SHP77 (cell line): ENCODE data around the gene COL4A6.
"Not testable (repeated sequence)": the region's sequence is repeated elsewhere in the genome, so short reads cannot be mapped to it uniquely, and the experiment has no call there.

ENCODE experiments used
- DNase-seq, 2 experiments: peaks; one replicate each; lab custom pipeline; 2025; lab: John Stamatoyannopoulos, UW

COL4A6 gene

DNA sequence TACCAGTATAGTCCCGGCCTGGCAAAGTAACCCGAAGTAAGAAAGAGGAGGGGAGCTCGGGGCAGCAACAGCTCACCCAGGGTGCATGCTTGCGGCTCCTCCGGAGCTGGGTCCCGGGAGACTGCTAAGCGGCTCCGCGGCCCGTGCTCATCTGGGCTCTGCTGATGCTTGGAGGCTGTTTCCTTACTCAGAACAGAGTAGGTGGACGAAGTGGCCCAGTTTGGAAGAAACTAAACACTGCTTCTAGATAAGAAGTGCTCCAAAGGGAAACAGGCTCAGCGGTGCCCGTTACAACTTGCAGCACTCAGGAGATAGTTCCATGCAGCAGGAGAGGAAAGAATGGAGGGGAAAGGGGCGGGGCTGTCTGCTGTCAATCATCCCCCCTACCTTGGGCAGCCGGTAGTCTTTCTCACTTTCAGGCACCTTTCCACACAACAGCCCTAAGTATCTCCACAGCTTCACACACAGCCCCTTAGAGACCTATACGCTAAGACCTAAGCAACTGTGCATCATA is at the start of gene COL4A6:
TSS of gene COL4A6 (minus strand) at position 313 of the 514 bp plus-strand sequence. CDS start at position 87, 226 bp downstream.
- DNase-seq: no peak

DNA sequence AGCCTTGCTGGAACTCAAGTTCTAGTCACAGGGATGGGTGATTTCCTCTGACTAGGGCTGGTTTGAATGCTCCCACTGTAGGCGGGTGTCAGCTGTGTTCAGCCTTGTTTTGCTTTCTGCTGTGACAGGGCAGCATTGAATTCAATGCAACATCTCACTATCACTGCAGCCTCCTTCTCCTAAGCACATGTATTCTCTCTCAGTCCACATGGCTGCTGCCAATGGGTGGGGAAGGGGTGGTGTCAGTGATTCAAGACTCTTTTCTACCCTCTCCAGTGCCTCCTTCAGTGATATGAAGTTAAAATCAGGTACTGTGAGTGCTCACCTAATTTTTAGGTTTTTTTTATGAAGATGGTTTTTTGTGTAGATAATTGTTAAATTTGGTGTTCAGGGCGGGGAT is 47.7 kb upstream of the COL4A6 start:
- no peak for DNase-seq

DNA sequence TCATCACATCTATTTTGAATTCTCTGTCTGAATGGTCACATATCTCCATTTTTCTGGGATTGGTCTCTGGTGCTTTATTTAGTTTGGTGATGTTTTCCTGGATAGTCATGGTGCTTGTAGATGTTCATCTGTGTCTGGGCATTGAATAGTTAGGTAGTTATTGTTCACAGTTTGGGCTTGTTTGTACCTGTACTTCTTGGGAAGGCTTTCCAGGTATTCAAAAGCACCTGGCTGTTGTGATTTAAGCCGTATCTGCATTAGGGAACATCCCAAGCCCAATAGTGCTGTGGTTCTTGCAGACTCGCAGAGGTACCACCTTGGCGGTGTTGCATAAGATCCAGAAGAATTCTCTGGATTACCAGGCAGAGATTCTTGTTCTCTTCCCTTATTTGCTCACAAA is 46.0 kb upstream of the COL4A6 start:
- no peak for DNase-seq

DNA sequence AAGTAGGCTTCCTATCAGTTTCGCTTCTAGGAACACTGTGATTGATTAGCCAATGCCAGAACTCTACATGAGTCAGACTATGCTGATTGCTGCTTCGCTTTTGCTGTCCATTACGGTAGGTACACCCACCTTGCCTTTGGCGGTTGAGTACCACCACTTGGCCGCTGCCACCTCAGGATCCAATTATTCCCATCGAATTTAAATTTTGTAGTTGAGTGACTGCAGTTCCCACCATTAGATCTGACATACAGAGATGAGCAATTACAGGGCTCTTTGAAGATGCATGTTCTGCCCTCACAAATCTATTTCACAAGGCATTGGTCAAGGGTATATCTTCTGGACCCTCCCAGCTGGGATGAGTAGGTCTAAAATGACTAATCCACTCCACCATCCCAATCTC is 43.3 kb upstream of the COL4A6 start:
- DNase-seq: not testable (repeated sequence)

DNA sequence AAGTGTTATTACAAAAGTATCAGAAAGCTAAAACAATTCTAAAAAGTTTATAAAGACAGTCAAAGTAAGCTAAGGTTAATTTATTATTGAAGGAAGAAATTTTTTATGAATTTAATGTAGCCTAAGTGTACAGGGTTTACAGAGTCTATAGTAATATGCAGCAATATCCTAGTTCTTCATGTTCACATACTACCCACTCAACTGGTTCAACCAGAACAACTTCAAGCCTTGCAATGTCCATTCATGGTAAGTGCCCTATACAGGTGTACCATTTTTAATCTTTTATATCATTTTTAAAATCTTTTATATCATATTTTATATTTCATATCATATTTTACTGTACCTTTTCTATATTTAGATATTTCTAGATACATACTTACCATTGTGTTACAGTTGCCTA is 35.8 kb upstream of the COL4A6 start:
- no peak for DNase-seq

DNA sequence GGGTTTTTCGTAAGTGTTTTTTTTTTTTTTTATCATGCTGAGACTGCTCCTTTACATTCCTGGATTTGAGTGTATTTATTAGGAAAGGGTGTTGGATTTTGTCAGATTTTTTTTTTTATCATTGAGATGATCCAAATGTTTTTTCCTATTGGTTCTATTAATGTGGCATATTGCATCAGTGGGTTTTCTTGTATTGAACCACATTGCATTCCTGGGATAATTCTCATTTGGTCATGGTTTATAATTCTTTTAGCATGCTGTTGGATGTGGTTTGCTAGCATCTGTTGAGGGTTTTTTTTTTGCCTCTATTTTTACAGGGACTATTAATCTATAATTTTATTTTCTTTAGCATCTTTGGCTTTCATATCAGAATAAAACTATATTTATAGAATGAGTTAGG is 30.3 kb upstream of the COL4A6 start:
- no peak for DNase-seq

DNA sequence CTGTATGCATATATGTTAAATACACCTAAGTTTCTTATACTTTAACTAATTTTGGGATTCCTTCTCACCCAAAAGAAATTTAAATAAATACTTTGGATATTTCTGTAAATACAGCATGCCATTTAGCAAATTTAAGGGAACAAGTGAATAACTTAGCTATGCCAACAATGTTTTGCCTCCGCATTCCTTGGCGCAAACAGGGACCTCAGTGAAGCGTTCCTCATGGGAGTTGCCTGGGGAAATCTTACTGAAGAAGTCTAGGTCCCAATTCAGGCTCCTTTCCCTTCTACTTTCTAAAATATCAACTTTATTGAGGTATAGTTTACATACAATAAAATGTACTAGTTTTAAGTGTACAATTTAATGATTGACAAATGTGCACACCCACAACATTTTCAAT is 26.4 kb upstream of the COL4A6 start:
- DNase-seq: no peak

DNA sequence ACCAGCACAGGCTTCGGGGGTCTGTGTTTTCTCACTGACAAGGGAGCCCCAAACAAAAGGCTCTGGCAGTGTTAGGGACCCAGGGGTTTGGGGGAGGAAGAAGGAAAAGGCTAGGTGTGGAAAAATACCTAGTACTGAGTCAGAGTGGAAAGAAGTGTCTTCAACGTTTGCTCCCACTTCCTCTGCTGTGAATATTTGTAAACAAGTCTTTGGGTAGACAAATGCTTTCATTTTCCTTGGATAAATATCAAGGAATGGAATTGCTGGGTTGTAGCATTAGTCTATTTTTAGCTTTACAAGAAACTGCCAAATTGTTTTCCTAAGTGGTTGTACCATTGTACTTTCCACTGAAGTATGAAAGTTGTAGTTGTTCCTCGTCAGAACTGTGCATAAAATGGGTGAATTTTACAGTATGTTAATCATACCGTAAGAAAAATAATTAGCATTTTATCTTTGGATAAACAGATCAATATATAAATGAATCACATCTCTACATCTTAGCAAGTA is 18.8 kb upstream of the COL4A6 start:
- no peak for DNase-seq

DNA sequence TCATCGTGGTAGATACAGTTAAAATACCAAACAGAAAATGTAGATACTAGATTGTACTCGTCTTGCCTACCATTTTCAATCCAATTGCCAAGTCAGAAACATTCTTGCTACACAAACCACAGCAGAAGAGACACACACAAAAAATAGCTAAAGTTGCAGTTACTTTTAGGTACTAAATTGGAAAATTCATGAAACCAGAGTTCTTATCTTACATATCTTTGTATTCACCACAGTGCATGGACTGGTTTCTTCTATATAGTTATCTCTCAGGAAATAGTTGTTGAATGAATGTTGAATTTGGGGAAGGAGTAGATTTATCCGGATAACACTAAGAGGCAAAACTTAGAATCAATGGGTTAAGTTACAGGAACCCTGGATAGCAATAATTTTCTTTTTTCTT is 15.6 kb upstream of the COL4A6 start:
- no peak for DNase-seq

DNA sequence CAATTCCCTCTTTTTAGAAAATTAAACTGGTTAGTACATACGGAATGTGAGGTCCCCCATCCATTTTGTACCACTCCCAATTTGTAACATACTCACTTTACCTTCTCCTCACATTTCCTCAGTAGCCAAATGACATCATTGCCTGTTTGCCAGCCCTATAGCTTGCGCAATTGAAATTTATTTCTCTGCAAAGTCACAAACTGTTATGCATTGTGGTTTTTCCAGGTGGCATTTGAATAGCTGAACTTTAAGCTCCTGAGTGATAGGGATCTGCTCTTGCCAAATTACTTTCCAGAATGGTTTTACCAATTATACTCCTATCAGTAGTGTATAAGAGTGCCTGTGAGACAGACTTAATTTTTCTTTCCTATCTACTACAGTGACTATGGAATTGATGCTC is 9.1 kb upstream of the COL4A6 start:
- DNase-seq: no peak

DNA sequence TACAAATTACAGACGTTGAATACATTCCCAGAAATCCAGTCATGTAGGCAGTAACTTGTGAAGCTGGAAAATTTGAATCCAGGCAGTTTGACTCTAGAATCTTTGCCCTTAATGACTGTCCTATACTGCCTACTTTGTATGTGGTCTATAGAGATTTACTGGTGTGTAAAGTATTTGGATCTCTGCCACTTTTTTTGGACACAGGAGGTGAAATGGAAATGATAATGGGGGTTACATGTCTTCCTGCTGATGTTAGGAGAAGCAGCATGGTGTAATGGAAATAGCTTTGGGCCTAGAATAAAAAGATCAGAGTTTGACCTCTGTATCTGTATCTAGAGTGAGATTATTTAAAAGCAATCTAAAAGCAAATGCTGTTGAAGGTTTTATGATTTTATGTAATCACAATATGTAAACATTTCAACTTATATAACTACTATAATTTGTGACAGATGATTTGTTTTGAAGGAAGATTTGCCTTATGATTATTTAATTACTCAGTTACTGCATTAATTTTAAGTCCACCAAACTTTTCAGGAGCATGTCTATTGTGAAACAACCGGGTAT is 4.8 kb upstream of the COL4A6 start:
- DNase-seq: no peak

DNA sequence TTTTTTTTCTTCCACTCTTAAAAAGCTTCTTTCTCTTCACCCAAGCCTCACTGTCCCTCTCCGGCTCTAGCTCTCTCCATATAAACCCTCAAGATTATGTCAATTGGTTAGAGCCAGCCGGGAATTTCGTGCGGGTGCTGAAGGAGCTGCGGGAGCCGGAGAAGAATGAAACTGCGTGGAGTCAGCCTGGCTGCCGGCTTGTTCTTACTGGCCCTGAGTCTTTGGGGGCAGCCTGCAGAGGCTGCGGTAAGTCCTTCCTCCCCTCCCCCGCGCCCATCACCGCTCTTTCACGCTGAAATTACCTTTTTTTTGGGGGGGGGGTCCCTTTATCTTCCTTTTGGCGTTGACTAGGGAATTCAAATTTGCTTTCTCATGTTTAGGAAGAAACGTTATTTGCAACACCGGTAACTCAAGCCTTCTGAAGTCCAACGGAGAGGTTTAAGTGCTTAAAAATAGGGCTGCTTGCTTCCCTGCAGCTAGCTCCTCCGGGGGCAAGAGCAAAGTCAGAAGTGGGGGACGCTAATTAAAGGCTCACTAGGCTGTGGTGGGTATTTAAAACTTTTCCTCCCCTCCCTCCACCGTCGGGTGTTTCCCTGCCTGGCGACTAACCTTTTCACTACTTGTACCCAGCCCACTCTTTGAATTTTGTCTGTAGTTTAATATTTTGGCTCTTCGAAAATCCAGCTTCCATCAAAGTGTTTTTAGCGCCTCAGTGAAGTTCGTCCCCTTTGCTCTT is 1.9 kb upstream of the COL4A6 start:
- no peak for DNase-seq

DNA sequence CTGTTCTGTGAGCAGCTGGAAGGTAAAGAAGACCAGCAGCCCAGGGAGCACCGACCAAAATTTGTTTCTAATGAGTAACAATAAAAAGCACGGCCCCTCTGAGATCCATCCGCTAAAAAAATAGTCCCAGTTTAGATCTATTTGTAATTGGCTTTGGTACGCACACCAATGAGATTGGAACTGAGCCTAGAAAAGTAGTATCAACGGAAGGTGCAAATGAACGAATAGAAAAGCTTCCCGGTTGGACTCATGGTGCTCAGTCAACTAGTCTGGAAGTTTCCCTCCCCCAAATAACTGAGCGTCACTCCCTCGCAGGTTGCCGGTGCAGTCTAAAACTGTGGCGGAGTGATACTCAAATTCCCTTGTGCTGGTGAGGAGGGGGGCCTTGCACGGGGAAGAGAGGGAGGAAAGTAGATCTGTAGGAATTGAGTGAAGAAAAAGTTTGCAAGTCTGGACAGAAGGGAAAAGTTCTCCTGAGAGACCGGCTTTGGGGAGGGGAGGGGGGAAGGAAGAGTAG is 1.3 kb upstream of the COL4A6 start, which contains the start of gene COL4A5:
TSS of gene COL4A5 (plus strand) at position 413 of the 517 bp plus-strand sequence. CDS start 288 bp downstream, outside the sequence.
- DNase-seq: no peak

DNA sequence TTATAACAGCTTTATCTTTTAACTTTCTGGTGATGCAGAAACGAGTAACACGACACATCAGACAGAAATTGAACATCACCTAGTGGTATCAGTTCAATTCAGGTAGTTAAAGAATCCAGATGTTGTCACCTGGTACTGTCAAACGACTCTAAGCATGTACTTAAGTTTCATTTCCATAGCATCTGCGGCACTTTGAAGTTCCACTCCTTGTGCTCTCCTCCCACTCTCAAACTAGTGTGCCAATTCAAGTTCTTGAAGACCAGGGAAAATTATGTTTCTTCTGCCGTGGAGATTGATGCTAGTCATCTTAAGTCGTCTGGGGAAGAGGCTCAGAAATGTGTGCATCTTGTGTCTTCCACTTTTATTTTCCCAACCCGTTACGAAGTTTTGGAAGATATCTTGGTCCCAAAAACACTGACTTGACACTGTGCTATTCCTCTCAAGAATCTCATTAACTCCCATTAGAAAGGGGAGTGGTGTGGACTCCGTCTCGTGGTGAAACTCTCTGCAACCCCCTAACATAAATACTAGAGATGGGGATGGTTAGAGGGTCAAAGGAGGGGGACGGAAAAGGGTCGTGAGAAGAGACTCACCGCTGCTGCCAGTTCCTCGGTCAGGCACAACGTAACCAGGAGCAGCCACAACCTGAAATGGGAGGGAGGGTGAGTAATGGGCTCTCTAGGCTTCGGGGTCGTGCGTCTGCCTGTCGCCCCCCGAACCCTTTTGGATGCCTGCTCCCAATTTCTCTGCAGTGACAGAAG is 693 bp downstream of the COL4A6 start:
- no peak for DNase-seq

DNA sequence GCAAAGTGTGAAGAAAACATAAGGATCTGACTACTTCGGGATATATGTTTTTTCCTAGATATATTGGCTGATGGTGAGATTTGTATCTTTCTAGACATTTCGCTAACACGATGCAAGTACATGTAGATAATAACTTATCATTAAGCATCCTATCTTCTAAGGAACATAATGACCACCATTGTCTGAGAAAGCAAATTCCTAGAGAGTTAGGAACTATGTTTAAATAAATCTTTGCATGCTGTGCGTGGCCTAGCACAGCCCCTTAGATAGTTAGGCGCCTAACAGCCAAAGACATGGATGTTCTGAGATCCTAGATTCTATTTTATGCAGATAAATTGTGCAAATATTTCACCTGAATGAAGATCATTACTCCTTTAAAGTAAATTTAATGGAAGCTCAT is 3.0 kb downstream of the COL4A6 start:
- DNase-seq: no peak

DNA sequence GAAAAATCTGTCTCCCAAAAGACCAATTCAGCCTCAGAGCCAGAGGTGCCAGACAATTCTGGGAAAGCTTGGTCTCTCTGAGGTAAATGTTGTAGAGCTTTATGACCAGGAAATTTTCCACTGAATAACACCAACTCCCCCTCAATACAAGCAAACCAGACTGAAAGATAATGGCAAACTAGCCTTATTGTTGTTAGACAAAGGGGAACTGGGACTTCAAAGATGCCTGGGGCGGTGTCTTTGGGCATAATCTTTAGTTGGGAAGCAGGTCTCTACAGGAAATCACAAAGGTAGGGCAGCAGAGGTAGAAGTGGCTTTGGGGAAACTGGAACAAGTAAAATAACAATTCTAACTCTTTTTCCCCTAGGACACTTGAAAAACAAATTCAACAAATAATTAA is 12.0 kb downstream of the COL4A6 start:
- DNase-seq: no peak

DNA sequence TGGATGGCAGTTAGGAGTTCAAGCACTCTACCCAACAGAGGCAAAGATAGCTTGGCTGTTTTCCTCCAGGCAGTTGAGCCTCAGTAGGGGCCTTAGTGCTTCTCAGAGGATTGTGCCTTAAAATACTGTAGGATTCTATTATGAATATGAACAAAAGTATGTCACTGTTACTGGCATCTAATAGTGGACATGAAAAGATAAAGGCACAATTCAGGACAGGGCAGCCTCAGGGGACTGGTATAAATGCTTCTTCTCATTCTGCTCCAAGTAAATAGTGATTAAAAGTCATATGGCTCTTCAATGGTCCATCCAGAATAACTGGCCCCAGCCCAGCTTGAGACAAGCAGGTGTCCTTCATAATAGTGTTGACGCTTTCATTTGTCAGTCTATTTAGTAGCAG is 17.7 kb downstream of the COL4A6 start:
- DNase-seq: no peak

DNA sequence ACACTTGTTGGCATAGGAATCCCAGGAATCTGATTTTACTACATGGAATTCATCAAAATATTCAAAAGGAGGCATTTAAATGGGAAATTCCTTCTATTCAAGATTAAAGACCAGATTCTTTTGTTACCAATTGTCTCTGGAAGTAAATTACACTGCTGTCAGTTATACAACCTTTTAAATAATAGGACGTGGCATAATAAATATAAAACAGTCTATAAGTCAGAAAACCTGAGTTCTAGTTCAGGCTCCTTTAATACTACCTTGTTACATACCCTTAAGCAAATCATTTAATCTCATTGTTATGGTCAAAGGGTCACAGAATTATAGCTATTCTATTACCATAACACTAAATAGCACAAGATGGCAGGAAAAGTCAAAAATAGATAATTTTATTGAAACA is 18.8 kb downstream of the COL4A6 start:
- DNase-seq: no peak

DNA sequence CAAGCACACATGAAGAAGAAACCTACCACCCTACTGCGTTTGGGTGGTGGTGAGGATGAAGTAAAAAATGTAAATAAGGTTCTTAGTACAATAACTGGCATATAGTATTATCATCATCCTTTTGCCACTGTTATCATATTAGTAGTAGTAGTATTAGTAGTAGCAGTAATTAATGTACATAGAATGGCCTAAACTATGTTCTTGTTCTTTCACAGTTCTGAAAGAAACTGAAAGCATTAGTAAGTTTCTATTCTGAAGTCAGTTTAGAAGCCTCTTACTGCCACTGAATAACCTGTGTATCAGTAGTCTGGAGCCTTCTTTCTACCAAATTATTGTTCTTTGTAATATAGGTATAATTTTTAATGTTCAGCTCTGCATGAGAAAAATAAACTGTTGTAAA is 21.0 kb downstream of the COL4A6 start:
- DNase-seq: no peak

DNA sequence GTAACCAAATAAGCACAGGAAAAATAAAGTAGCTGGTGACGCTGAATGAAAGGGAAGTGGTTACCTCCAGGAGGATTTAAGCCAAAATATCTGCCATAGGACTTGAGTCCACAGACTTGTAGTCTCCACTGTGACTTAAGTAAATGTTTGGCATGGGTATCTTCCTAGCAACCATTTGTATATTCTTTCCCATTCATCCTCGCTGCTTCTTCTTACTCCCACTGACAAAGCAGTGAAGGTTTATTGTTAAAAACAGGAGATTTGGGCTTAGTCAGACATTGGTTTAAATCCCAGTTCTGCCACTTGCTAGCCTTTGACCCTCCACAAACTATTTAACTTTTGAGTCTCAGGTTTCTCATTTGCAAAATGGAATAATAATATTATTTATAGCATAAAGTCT is 22.3 kb downstream of the COL4A6 start:
- no peak for DNase-seq

DNA sequence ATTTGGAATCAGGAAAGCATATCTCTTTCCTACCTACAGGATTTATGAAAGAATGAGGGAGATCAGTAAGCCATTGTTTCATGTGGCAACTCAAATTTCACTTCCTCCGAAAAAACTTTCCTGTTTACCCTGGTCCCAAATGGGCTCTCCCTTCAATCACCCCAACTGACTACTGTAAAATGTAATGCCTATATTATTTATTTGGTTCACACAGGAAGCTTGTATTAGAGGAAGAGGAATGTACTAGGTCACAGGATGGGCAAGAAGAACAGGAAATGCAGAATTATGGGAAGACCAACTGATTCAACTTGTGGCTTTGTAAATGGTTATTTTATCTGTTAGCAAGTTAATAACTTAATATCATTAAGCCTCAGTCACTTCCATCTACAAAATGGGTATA is 23.1 kb downstream of the COL4A6 start:
- DNase-seq: no peak

DNA sequence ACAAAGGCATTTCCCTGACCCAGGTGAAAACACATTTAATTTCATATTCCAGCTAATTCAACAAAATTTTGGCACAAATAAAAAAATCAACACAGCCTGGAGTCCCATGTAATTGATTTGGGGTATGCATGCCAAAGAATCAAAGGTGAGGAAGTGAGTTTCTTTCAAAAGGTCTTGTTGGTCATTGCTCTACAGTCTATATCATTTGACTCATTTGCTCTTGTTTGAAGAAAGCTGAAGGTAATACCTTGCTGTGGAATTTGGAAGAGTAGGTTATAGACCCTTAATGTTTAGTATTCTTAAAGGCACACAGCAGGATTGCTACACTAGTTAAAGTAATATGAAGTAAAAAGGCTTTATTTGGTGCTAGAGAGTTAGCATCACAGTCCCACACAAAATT is 25.4 kb downstream of the COL4A6 start:
- no peak for DNase-seq
